Measurements from ENCODE around the gene ZBTB20. TPM values are rescaled to one million over a fixed set of nuclear protein-coding genes. Genes with fewer than 3 reads are reported as not detected.

The ZBTB20 gene
- total RNA-seq, 1 donor from 2014 or later = 11.2 TPM

- no peak for DNase-seq (ENCODE audit: low read depth)
- no peak overlapping the region for H3K4me3 ChIP-seq (ENCODE audit: low read depth, low read length)
- TF ChIP-seq CTCF (conservative IDR thresholded peaks at IDR 0.05; ENCODE audit: low read depth, low read length) = no peak
These were observed 124.2 kb downstream of the ZBTB20 start for GRCh38 chr3:115022835-115023398.

- no peak for TF ChIP-seq CTCF (conservative IDR thresholded peaks at IDR 0.05; ENCODE audit: low read depth, low read length)
- DNase-seq (ENCODE audit: low read depth) = no peak
- no peak overlapping the region for H3K4me3 ChIP-seq (ENCODE audit: low read depth, low read length)
These were observed 124.9 kb downstream of the ZBTB20 start for GRCh38 chr3:115022199-115022598.

GRCh38 chr3:115021061-115021460 lies 126.0 kb downstream of the ZBTB20 start:
- no peak for TF ChIP-seq CTCF (conservative IDR thresholded peaks at IDR 0.05; ENCODE audit: low read depth, low read length)
- DNase-seq (ENCODE audit: low read depth) = no peak
- no peak overlapping the region for H3K4me3 ChIP-seq (ENCODE audit: low read depth, low read length)

GRCh38 chr3:115019900-115020299 lies 127.2 kb downstream of the ZBTB20 start:
- no peak overlapping the region for H3K4me3 ChIP-seq (ENCODE audit: low read depth, low read length)
- TF ChIP-seq CTCF (conservative IDR thresholded peaks at IDR 0.05; ENCODE audit: low read depth, low read length) = no peak
- no peak for DNase-seq (ENCODE audit: low read depth)

DNA sequence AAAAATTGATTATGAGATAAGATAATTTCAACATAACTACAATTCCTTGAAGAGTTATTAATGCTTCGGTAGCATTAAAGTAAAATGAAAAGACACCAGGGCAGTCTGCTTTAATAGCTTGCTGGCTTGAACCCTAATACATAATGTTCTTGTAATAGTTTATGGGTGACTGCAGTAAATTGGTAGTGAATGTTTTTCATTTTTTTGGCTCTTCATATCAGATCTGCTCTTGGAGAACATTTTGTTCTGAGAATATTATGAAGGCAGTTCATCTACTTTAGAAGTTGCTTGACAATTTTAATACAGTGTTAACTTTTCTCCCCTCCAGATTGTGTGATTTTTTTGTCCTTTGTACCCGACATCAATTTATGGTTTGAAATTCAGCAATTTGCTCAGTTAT lies 128.4 kb downstream of the ZBTB20 start:
- TF ChIP-seq CTCF (conservative IDR thresholded peaks at IDR 0.05; ENCODE audit: low read depth, low read length) = no peak
- H3K4me3 ChIP-seq (ENCODE audit: low read depth, low read length) = no peak overlapping the region
- DNase-seq (ENCODE audit: low read depth) = no peak

DNA sequence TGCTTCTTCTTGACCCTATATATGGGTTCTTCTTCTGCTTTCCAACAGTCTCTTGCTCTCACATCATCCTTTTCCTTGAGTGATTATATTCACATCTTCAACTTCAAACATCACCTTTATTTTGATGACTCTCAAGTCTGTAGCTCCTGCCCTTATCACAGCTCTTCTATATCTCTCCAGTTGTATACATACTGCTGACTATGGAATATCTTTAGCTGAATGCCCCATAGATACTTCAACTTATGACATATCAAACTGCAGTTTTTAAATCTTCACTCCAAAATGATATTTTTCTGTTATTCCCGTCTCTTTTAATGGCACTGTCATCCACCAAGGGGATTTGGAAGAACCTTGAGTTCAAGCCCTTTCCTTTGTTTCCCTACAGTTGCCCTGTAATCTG lies 139.1 kb downstream of the ZBTB20 start:
- no peak for DNase-seq (ENCODE audit: low read depth)
- no peak for TF ChIP-seq CTCF (conservative IDR thresholded peaks at IDR 0.05; ENCODE audit: low read depth, low read length)

More for the DNA sequence above, 139.1 kb downstream of the ZBTB20 start:
- no peak overlapping the region for H3K4me3 ChIP-seq (ENCODE audit: low read depth, low read length)
